Measurements from ENCODE around the gene BFSP1. TPM values are rescaled to one million over a fixed set of nuclear protein-coding genes. Genes with fewer than 3 reads are reported as not detected.
A peak's percentile ranks its signal among the peaks of the same experiment; 100 is the strongest.

BFSP1 gene
- total and polyA plus RNA-seq, 2 of the 8 experiments (the other 6 are each of a cell fraction or from before 2014, with no cell fraction given): 1.5 to 2.5 TPM

DNA sequence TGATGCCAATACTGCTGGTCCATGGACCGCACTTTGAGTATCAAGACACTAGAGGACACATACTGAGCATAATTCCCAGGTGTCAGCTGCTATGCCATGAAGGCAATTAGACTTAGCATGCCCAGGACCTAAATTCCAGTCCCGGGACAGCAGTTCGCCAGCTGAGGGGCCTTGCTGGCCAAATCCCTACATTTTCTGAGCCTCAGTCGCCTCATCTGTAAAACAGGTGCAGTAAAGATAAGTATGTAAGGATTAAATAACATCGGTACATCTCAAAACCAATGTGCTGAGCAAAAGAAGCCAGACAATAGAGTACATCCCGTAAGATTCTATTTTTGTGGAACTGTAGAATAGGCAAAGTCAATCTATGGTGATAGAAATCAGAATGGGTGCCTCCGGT is 1.0 kb downstream of the BFSP1 start:
- Histone ChIP-seq H3K4me2 (ENCODE audit: insufficient read depth in 1 of 2, low read depth in 2 of 2, low read length in 2 of 2) (peak overlapping the region; percentile 78 to 90), H3K4me3 (ENCODE audit: extremely low read depth in 1 of 4, insufficient read depth in 2 of 4, low read depth in 3 of 4, low read length in 4 of 4) (peak overlapping the region in 2 of 4 experiments; percentile 57 to 67; a peak in 4 of 8 replicates), H2BK20ac (ENCODE audit: low read length) (0 out of 2 replicates have a peak overlapping the region, but pooled peaks have one; percentile 72), H3K14ac (ENCODE audit: insufficient read length) (no peak overlapping the region), H3K36me3 (ENCODE audit: control insufficient read depth in 2 of 4, insufficient read depth in 4 of 4, low read length in 3 of 4) (no peaks in the 10 kb centered on the region), H2BK120ac (replicated peaks; ENCODE audit: low read depth, low read length) (no peak overlapping the region), H3K27me3 (replicated peaks in 1 of 4; ENCODE audit: control insufficient read depth in 3 of 4, extremely low read depth in 1 of 4, insufficient read depth in 3 of 4, low read length in 3 of 4) (peaks cover 2 to 17% (median 11%) of the 10 kb centered on the region in 4 experiments), H3K79me1 (ENCODE audit: low read depth, low read length) (no peaks in the 10 kb centered on the region), H2AFZ (ENCODE audit: low read length) (no peak overlapping the region), H4K5ac (ENCODE audit: insufficient read length, low read depth, low read length) (no peak overlapping the region), H2BK5ac (ENCODE audit: low read depth, low read length) (no peak overlapping the region), H3K18ac (ENCODE audit: extremely low read depth, low read length) (no peak overlapping the region), H3K23me2 (ENCODE audit: low read depth, low read length) (peaks cover 6% of the 10 kb centered on the region; the same call in 1 of the 2 replicates), H3K4ac (replicated peaks; ENCODE audit: insufficient read length, low read depth, low read length) (no peak overlapping the region), H3K56ac (replicated peaks; ENCODE audit: insufficient read length, low read depth, low read length) (no peak overlapping the region), H3K27ac (ENCODE audit: low read depth, low read length) (no peak overlapping the region), H4K91ac (replicated peaks; ENCODE audit: insufficient read length, low read length) (no peak overlapping the region), H3K9ac (replicated peaks in 1 of 4; ENCODE audit: extremely low read depth in 1 of 4, low read depth in 3 of 4, low read length in 3 of 4) (no peak overlapping the region), H4K8ac (ENCODE audit: extremely low read depth, insufficient read depth, low read length) (no peak overlapping the region), H4K20me1 (replicated peaks in 1 of 2; ENCODE audit: control insufficient read depth in 1 of 2, insufficient read depth in 2 of 2, low read length in 2 of 2) (no peaks in the 10 kb centered on the region), H2BK15ac (ENCODE audit: low read length) (peak overlapping the region; percentile 19; the same call in 1 of the 2 replicates), H2BK12ac (ENCODE audit: low read depth, low read length) (no peak overlapping the region), H2AK5ac (ENCODE audit: low read depth, low read length) (no peak overlapping the region), H3K23ac (ENCODE audit: insufficient read length) (no peak overlapping the region), H3K79me2 (ENCODE audit: control insufficient read depth in 1 of 2, insufficient read depth in 2 of 2, low read length in 2 of 2) (no peaks in the 10 kb centered on the region), H3K4me1 (replicated peaks in 1 of 4; ENCODE audit: control insufficient read depth in 3 of 4, insufficient read depth in 4 of 4, low read length in 3 of 4) (peaks cover 5 to 12% (median 9%) of the 10 kb centered on the region in 4 experiments), H3K9me3 (ENCODE audit: insufficient read depth in 2 of 2, low read depth in 1 of 2, low read length in 1 of 2) (no peaks in the 10 kb centered on the region)
- ChIA-PET POLR2A (ENCODE audit: partially characterized antibody) (interaction anchor here (0.6 to 2.3 kb wide), 12 partner anchors 12 to 407 kb away, joined by 3 to 14 read pairs (median 5); partner anchors contain the start of gene DSTN), CTCF (ENCODE audit: partially characterized antibody) (interaction anchor here (0.7 to 1.6 kb wide), 4 partner anchors 14 to 98 kb away, joined by 3 to 4 read pairs (median 4); no protein-coding TSS in a partner anchor)
- FAIRE-seq (no peak), DNase-seq (ENCODE audit: low read depth in 1 of 2, low spot score in 2 of 2) (no peak)
- no peak for TF ChIP-seq CEBPB (IDR thresholded peaks at IDR 0.05; ENCODE audit: low read depth, low read length)
- TF ChIP-seq SIN3A (conservative IDR thresholded peaks at IDR 0.05 in 1 of 2, IDR thresholded peaks at IDR 0.05 in 1 of 2; ENCODE audit: low read depth in 1 of 2, low read length in 2 of 2): no peak
- TF ChIP-seq, protein P1, sequence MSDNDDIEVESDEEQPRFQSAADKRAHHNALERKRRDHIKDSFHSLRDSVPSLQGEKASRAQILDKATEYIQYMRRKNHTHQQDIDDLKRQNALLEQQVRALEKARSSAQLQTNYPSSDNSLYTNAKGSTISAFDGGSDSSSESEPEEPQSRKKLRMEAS (IDR thresholded peaks at IDR 0.05): no peak
- TF ChIP-seq JUN (IDR thresholded peaks at IDR 0.05; ENCODE audit: low read depth, low read length): no peak
- peak; percentile 68; the same call in 1 of the 2 replicates for TF ChIP-seq KDM1A (IDR thresholded peaks at IDR 0.05; ENCODE audit: borderline replicate concordance, low read length)
- TF ChIP-seq, protein P2, sequence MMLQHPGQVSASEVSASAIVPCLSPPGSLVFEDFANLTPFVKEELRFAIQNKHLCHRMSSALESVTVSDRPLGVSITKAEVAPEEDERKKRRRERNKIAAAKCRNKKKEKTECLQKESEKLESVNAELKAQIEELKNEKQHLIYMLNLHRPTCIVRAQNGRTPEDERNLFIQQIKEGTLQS (IDR thresholded peaks at IDR 0.05; ENCODE audit: insufficient read depth, low read depth, low read length): no peak
- TF ChIP-seq, protein P3, sequence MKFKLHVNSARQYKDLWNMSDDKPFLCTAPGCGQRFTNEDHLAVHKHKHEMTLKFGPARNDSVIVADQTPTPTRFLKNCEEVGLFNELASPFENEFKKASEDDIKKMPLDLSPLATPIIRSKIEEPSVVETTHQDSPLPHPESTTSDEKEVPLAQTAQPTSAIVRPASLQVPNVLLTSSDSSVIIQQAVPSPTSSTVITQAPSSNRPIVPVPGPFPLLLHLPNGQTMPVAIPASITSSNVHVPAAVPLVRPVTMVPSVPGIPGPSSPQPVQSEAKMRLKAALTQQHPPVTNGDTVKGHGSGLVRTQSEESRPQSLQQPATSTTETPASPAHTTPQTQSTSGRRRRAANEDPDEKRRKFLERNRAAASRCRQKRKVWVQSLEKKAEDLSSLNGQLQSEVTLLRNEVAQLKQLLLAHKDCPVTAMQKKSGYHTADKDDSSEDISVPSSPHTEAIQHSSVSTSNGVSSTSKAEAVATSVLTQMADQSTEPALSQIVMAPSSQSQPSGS (IDR thresholded peaks at IDR 0.05; ENCODE audit: low read length): no peak
- no peak for TF ChIP-seq CREB1 (IDR thresholded peaks at IDR 0.05)
- 79% methylated on average over 7 of the region's 7 CpGs; no CpG with 5 or more reads in 1 of the 2 experiments for WGBS, 2 experiments (ENCODE audit: extremely low coverage in 1 of 2, insufficient coverage in 1 of 2, insufficient read length in 1 of 2, insufficient replicate concordance in 2 of 2, low coverage in 1 of 2, low lambda C conversion rate in 2 of 2, missing lambda C conversion rate in 1 of 2)
